ENCODE measurements around the gene PRKCB.

DNA sequence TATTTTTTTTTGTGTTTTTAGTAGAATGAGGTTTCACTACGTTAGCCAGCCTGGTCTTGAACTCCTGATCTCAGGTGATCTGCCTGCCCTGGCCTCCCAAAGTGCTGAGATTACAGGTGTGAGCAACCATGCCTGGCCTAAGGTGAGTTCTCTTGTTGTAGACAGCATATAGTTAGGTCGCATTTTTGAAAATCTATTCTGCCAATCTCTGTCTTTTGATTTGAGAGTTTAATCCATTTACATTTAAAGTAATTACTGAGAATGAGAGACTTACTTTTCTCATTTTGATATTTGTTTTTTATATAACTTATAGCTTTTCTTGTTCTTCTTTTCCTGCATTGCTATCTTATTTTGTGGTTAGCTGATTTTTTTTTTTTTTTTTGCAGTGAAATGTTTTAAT is 6.3 kb upstream of the PRKCB start:
- TF ChIP-seq, protein P1, sequence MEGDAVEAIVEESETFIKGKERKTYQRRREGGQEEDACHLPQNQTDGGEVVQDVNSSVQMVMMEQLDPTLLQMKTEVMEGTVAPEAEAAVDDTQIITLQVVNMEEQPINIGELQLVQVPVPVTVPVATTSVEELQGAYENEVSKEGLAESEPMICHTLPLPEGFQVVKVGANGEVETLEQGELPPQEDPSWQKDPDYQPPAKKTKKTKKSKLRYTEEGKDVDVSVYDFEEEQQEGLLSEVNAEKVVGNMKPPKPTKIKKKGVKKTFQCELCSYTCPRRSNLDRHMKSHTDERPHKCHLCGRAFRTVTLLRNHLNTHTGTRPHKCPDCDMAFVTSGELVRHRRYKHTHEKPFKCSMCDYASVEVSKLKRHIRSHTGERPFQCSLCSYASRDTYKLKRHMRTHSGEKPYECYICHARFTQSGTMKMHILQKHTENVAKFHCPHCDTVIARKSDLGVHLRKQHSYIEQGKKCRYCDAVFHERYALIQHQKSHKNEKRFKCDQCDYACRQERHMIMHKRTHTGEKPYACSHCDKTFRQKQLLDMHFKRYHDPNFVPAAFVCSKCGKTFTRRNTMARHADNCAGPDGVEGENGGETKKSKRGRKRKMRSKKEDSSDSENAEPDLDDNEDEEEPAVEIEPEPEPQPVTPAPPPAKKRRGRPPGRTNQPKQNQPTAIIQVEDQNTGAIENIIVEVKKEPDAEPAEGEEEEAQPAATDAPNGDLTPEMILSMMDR (IDR thresholded peaks at IDR 0.05; ENCODE audit: low read depth, low read length, poor library complexity, severe bottlenecking) = no peak
- TF ChIP-seq EZH2phosphoT487 (IDR thresholded peaks at IDR 0.05; ENCODE audit: borderline replicate concordance, low read length) = no peak
